ENCODE results near the gene PLA2G2D. TPM values are rescaled to one million over a fixed set of nuclear protein-coding genes. Genes with fewer than 3 reads are reported as not detected.

PLA2G2D gene
- polyA plus RNA-seq (ENCODE audit: insufficient read length in 10 of 10) = under 1 TPM in 4 of 10 donors, not detected in 6; 0.05 to 0.20 (median 0.11) TPM
- long read RNA-seq, donor 1 = 0 reads
- long read RNA-seq, donor 2 = 0 reads
- long read RNA-seq, donor 3 = 0 reads
- long read RNA-seq, donor 4 = 0 reads
- long read RNA-seq, donor 5 = 0 reads
- long read RNA-seq, donor 6 = 0 reads
- long read RNA-seq, donor 7 = 0 reads
- long read RNA-seq, donor 8 = 0 reads
- long read RNA-seq, donor 9 = 0 reads

- DNase-seq = no peak
Observed at GRCh38 chr1:20119347-20119746, at the start of gene PLA2G2D. Gene PLA2G2D, minus strand, starts transcription at chr1:20119536. Its CDS starts 38 bp downstream, at chr1:20119498.

GRCh38 chr1:20168564-20169491 is 49.5 kb upstream of the PLA2G2D start:
- DNase-seq = no peak

GRCh38 chr1:20167126-20167525 is 47.8 kb upstream of the PLA2G2D start:
- DNase-seq = no peak

- no peak for DNase-seq
Observed at GRCh38 chr1:20166051-20166450, 46.7 kb upstream of the PLA2G2D start.

- DNase-seq = no peak
Observed at GRCh38 chr1:20165522-20165951, 46.2 kb upstream of the PLA2G2D start.

GRCh38 chr1:20164694-20165202 is 45.4 kb upstream of the PLA2G2D start:
- peak in 2 of 3 donors; percentile 18 to 48 for DNase-seq

GRCh38 chr1:20160034-20160433 is 40.7 kb upstream of the PLA2G2D start:
- no peak for DNase-seq

- no peak for DNase-seq
Observed at GRCh38 chr1:20158358-20159070, 39.2 kb upstream of the PLA2G2D start.

GRCh38 chr1:20154301-20154831 is 35.0 kb upstream of the PLA2G2D start:
- no peak for DNase-seq

- peak in 2 of 3 donors; percentile 30 to 59 for DNase-seq
Observed at GRCh38 chr1:20153000-20153418, 33.7 kb upstream of the PLA2G2D start.

GRCh38 chr1:20152599-20152930 is 33.2 kb upstream of the PLA2G2D start:
- DNase-seq = no peak

GRCh38 chr1:20151906-20152598 is 32.7 kb upstream of the PLA2G2D start:
- peak; percentile 59 to 86 (median 78) for DNase-seq

- DNase-seq = no peak
Observed at GRCh38 chr1:20150969-20151368, 31.6 kb upstream of the PLA2G2D start.

GRCh38 chr1:20150326-20150705 is 31.0 kb upstream of the PLA2G2D start:
- no peak for DNase-seq

GRCh38 chr1:20149601-20150325 is 30.4 kb upstream of the PLA2G2D start:
- DNase-seq = no peak

- no peak for DNase-seq
Observed at GRCh38 chr1:20148571-20149500, 29.5 kb upstream of the PLA2G2D start.

- DNase-seq = no peak
Observed at GRCh38 chr1:20147846-20148570, 28.7 kb upstream of the PLA2G2D start.

GRCh38 chr1:20143734-20144565 is 24.6 kb upstream of the PLA2G2D start:
- no peak for DNase-seq
